H1 (cell line): Measurements from ENCODE around the gene CUBN. TPM values are rescaled to one million over a fixed set of nuclear protein-coding genes. Genes with fewer than 3 reads are reported as not detected.

Experiments used
- CBX8 ChIP-seq: fragments of 300-800, 300-1000 bp; sonication (generic); IDR thresholded peaks from 2 replicates; pipeline ENCODE4 v1.7.1; 2016; ENCODE audit warnings: low read depth, low read length, borderline replicate concordance
- CHD7 ChIP-seq: fragments of 300-600 bp; sonication (generic); IDR thresholded peaks from 2 replicates; pipeline ENCODE4 v1.7.1; 2012; ENCODE audit warnings: low read length, moderate library complexity, mild to moderate bottlenecking, inconsistent platforms; ENCODE audit not compliant: insufficient replicate concordance
- CTBP2 ChIP-seq: IDR thresholded peaks from 2 replicates; pipeline ENCODE4 v1.7.0; 2011; ENCODE audit warnings: borderline replicate concordance, mild to moderate bottlenecking, moderate library complexity, mixed read lengths, low read length; ENCODE audit not compliant: insufficient read depth, insufficient read length
- HDAC2 ChIP-seq, 2 experiments: fragments of 300-600 bp in 1 of 2; sonication (generic) in 1 of 2; IDR thresholded peaks; 2 replicates each; pipeline ENCODE4 v1.6.1; 2011 to 2012; ENCODE audit warnings: low read depth in 2 of 2, low read length in 2 of 2, mild to moderate bottlenecking in 2 of 2, moderate library complexity in 2 of 2, borderline replicate concordance in 1 of 2, inconsistent platforms in 1 of 2
- RAD21 ChIP-seq, 2 experiments: IDR thresholded peaks in 1 of 2; conservative IDR thresholded peaks in 1 of 2; 2 replicates each; pipeline ENCODE4 v1.6.1; 2011; ENCODE audit warnings: low read depth in 2 of 2, low read length in 2 of 2, improper control_type of control experiment in 1 of 2, inconsistent platforms in 1 of 2, mild to moderate bottlenecking in 1 of 2, moderate library complexity in 1 of 2
- RFX5 ChIP-seq: IDR thresholded peaks from 2 replicates; pipeline ENCODE4 v1.6.1; 2011; ENCODE audit warnings: low read depth, low read length, improper control_type of control experiment, borderline replicate concordance
- SIRT6 ChIP-seq: IDR thresholded peaks from one replicate; pipeline ENCODE4 v1.7.1; 2012; ENCODE audit warnings: low read length, inconsistent platforms
- SIX5 ChIP-seq: IDR thresholded peaks from 2 replicates; pipeline ENCODE4 v1.6.1; 2011; ENCODE audit warnings: mild to moderate bottlenecking, low read depth, low read length
- SP2 ChIP-seq: IDR thresholded peaks from 2 replicates; pipeline ENCODE4 v1.6.1; 2012; ENCODE audit warnings: mild to moderate bottlenecking, low read length, inconsistent platforms
- SP4 ChIP-seq: IDR thresholded peaks from 2 replicates; pipeline ENCODE4 v1.6.1; 2012; ENCODE audit warnings: low read length, inconsistent platforms
- polyA plus RNA-seq, 7 experiments: library from polyadenylated mRNA; depleted of rRNA in 3 of 7; stranded (reverse) in 5 of 7; unstranded in 2 of 7; fragments of >200 nt in 5 of 7; fragments of 200-250 nt in 2 of 7; gene quantifications; 1 replicate in 5 of 7; 2 replicates in 1 of 7; 4 replicates in 1 of 7; pipeline versions ENCODE4 v1.2.1 to v1.2.3, GENCODE V29; 2011 to 2013; ENCODE audit warnings: missing spikeins in 2 of 7, mixed read lengths in 2 of 7
- total RNA-seq: library from RNA; stranded (reverse); fragmentation: NEBNext Ultra II Directional; extraction: Animal tissue kit (Norgen Biotek cat#: 25700); gene quantifications from 2 replicates; pipeline ENCODE4 v1.2.1, GENCODE V29; 2021

The CUBN gene
- total and polyA plus RNA-seq, 2 of the 8 experiments (the other 6 are each of a cell fraction or from before 2014, with no cell fraction given): 0.04 to 0.08 TPM

- TF ChIP-seq CHD7 (no peak), SIX5 (no peak), RAD21 (IDR thresholded peaks at IDR 0.05 in 1 of 2, conservative IDR thresholded peaks at IDR 0.05 in 1 of 2; ENCODE audit: low read depth in 2 of 2, low read length in 2 of 2) (no peak), SP4 (no peak), HDAC2 (IDR thresholded peaks at IDR 0.05; ENCODE audit: borderline replicate concordance in 1 of 2, low read depth in 2 of 2, low read length in 2 of 2) (no peak), RFX5 (no peak), CTBP2 (no peak), SIRT6 (no peak), CBX8 (no peak), SP2 (no peak)
These were observed 164.3 kb downstream of the CUBN start (continued) for GRCh38 chr10:16965344-16965616.
